ENCODE measurements around the gene MBTD1. TPM values are rescaled to one million over a fixed set of nuclear protein-coding genes. Genes with fewer than 3 reads are reported as not detected.
A peak's percentile ranks its signal among the peaks of the same experiment; 100 is the strongest.

The MBTD1 gene
- total and polyA plus RNA-seq, 10 of the 15 experiments (the other 5 are each of a cell fraction or from before 2014, with no cell fraction given): 1.3 to 16.7 (median 9.5) TPM

DNA sequence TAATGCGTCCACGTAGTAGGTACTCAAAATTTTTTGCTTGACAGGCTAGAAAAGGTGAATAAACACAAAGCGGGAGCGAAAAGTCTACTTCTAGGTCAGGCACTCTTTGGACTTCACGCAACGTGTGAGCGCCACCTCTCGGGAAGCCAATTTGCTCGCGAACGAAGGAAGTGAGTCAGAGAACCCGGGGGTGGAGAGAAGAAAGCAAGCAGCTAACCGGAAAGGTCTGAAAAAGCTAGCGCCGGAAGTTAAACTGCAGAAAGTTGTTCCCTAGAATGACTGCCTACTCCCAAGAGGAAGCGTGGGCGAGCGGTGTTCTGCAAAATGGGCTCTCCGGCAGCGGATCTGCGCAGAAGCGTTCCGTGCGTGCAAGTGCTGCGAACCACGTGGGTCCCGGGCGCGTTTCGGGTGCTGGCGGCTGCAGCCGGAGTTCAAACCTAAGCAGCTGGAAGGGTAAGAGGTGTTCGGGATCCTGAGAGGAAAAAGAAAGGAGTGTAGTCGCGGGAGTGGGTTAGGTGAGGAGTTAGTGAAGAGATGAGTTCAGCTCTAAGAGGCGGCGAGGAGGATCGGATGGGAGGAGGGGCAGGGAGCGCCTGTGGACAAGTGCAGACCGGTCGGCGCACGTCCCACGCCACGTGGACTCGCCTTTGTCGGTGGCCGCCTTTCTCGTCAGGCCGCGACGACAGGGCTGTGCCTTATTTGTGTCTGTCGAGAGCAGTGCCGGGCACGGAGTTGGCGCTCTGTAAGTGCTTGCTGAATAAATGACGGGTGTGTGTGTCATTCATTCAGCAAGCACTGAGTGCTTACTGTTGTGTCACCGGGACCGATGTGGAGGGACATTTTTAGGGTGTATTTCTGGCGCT is 106.4 kb downstream of the MBTD1 start, which contains the start of gene NME1 (continued):
- TF ChIP-seq NFXL1 (IDR thresholded peaks at IDR 0.05; ENCODE audit: borderline replicate concordance) (no peak), EED (IDR thresholded peaks at IDR 0.05; ENCODE audit: low read depth) (peak; percentile 42; the same call in 1 of the 2 replicates), POLR2AphosphoS2 (IDR thresholded peaks at IDR 0.05; ENCODE audit: low read depth, low read length) (peak; percentile 80; the same call in 1 of the 2 replicates), NFYA (IDR thresholded peaks at IDR 0.05; ENCODE audit: borderline replicate concordance, low read depth, low read length) (no peak), ZNF622 (IDR thresholded peaks at IDR 0.05) (no peak), ASH2L (IDR thresholded peaks at IDR 0.05; ENCODE audit: borderline replicate concordance, low read depth) (peak; percentile 72; the same call in 1 of the 2 replicates), KAT2A (conservative IDR thresholded peaks at IDR 0.05; ENCODE audit: control insufficient read depth, low read depth, low read length) (no peak), SREBF2 (IDR thresholded peaks at IDR 0.05; ENCODE audit: low read length) (peak; percentile 73), MTA2 (IDR thresholded peaks at IDR 0.05; ENCODE audit: low read depth) (peak; percentile 70), ZNF217 (IDR thresholded peaks at IDR 0.05) (no peak; the same call in 1 of the 2 replicates), RBBP5 (conservative IDR thresholded peaks at IDR 0.05) (no peak; the same call in 1 of the 2 replicates), CHD4 (IDR thresholded peaks at IDR 0.05) (no peak)
- TF ChIP-seq, protein P1, sequence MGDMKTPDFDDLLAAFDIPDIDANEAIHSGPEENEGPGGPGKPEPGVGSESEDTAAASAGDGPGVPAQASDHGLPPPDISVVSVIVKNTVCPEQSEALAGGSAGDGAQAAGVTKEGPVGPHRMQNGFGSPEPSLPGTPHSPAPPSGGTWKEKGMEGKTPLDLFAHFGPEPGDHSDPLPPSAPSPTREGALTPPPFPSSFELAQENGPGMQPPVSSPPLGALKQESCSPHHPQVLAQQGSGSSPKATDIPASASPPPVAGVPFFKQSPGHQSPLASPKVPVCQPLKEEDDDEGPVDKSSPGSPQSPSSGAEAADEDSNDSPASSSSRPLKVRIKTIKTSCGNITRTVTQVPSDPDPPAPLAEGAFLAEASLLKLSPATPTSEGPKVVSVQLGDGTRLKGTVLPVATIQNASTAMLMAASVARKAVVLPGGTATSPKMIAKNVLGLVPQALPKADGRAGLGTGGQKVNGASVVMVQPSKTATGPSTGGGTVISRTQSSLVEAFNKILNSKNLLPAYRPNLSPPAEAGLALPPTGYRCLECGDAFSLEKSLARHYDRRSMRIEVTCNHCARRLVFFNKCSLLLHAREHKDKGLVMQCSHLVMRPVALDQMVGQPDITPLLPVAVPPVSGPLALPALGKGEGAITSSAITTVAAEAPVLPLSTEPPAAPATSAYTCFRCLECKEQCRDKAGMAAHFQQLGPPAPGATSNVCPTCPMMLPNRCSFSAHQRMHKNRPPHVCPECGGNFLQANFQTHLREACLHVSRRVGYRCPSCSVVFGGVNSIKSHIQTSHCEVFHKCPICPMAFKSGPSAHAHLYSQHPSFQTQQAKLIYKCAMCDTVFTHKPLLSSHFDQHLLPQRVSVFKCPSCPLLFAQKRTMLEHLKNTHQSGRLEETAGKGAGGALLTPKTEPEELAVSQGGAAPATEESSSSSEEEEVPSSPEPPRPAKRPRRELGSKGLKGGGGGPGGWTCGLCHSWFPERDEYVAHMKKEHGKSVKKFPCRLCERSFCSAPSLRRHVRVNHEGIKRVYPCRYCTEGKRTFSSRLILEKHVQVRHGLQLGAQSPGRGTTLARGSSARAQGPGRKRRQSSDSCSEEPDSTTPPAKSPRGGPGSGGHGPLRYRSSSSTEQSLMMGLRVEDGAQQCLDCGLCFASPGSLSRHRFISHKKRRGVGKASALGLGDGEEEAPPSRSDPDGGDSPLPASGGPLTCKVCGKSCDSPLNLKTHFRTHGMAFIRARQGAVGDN (IDR thresholded peaks at IDR 0.05): peak; percentile 85
- TF ChIP-seq, protein P2, sequence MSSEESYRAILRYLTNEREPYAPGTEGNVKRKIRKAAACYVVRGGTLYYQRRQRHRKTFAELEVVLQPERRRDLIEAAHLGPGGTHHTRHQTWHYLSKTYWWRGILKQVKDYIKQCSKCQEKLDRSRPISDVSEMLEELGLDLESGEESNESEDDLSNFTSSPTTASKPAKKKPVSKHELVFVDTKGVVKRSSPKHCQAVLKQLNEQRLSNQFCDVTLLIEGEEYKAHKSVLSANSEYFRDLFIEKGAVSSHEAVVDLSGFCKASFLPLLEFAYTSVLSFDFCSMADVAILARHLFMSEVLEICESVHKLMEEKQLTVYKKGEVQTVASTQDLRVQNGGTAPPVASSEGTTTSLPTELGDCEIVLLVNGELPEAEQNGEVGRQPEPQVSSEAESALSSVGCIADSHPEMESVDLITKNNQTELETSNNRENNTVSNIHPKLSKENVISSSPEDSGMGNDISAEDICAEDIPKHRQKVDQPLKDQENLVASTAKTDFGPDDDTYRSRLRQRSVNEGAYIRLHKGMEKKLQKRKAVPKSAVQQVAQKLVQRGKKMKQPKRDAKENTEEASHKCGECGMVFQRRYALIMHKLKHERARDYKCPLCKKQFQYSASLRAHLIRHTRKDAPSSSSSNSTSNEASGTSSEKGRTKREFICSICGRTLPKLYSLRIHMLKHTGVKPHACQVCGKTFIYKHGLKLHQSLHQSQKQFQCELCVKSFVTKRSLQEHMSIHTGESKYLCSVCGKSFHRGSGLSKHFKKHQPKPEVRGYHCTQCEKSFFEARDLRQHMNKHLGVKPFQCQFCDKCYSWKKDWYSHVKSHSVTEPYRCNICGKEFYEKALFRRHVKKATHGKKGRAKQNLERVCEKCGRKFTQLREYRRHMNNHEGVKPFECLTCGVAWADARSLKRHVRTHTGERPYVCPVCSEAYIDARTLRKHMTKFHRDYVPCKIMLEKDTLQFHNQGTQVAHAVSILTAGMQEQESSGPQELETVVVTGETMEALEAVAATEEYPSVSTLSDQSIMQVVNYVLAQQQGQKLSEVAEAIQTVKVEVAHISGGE (CRISPR knock-in tag; IDR thresholded peaks at IDR 0.05): peak; percentile 100
- TF ChIP-seq, protein P3, sequence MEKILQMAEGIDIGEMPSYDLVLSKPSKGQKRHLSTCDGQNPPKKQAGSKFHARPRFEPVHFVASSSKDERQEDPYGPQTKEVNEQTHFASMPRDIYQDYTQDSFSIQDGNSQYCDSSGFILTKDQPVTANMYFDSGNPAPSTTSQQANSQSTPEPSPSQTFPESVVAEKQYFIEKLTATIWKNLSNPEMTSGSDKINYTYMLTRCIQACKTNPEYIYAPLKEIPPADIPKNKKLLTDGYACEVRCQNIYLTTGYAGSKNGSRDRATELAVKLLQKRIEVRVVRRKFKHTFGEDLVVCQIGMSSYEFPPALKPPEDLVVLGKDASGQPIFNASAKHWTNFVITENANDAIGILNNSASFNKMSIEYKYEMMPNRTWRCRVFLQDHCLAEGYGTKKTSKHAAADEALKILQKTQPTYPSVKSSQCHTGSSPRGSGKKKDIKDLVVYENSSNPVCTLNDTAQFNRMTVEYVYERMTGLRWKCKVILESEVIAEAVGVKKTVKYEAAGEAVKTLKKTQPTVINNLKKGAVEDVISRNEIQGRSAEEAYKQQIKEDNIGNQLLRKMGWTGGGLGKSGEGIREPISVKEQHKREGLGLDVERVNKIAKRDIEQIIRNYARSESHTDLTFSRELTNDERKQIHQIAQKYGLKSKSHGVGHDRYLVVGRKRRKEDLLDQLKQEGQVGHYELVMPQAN (conservative IDR thresholded peaks at IDR 0.05): peak; percentile 97
- TF ChIP-seq, protein P4, sequence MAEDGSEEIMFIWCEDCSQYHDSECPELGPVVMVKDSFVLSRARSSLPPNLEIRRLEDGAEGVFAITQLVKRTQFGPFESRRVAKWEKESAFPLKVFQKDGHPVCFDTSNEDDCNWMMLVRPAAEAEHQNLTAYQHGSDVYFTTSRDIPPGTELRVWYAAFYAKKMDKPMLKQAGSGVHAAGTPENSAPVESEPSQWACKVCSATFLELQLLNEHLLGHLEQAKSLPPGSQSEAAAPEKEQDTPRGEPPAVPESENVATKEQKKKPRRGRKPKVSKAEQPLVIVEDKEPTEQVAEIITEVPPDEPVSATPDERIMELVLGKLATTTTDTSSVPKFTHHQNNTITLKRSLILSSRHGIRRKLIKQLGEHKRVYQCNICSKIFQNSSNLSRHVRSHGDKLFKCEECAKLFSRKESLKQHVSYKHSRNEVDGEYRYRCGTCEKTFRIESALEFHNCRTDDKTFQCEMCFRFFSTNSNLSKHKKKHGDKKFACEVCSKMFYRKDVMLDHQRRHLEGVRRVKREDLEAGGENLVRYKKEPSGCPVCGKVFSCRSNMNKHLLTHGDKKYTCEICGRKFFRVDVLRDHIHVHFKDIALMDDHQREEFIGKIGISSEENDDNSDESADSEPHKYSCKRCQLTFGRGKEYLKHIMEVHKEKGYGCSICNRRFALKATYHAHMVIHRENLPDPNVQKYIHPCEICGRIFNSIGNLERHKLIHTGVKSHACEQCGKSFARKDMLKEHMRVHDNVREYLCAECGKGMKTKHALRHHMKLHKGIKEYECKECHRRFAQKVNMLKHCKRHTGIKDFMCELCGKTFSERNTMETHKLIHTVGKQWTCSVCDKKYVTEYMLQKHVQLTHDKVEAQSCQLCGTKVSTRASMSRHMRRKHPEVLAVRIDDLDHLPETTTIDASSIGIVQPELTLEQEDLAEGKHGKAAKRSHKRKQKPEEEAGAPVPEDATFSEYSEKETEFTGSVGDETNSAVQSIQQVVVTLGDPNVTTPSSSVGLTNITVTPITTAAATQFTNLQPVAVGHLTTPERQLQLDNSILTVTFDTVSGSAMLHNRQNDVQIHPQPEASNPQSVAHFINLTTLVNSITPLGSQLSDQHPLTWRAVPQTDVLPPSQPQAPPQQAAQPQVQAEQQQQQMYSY (CRISPR knock-in tag; IDR thresholded peaks at IDR 0.05): no peak

Measured in GM12878 (cell line).